ENCODE results near the gene OR11G2. TPM values are rescaled to one million over a fixed set of nuclear protein-coding genes. Genes with fewer than 3 reads are reported as not detected.
"Not testable (repeated sequence)": the region's sequence is repeated elsewhere in the genome, so short reads cannot be mapped to it uniquely, and the experiment has no call there.

Gene OR11G2
- total and polyA plus RNA-seq, 8 donors, result not detected

DNA sequence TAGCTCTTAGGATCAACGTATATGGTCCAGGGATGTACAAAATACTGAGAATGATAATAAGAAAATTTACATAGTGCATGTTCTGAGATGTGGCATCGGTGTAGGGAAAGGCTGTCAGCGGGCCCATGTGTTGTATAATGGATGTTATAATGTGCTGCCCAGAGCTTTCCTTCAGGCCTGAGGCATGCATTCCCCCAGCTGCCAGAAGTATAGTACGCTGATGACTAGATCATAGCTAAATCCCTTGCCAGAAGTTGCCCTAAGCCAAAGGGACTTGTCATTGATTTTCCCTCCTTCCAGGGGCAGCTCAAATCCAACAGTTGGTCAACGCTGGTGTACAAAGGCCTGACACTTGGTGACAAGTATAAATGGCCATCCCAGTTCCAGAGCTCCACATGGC is 6.5 kb upstream of the OR11G2 start:
- Histone ChIP-seq H3K27me3 (no peaks in the 10 kb centered on the region), H3K36me3 (no peaks in the 10 kb centered on the region), H3K9me3 (no peaks in the 10 kb centered on the region), H3K4me1 (no peaks in the 10 kb centered on the region), H3K4me3 (no peak overlapping the region), H3K27ac (no peak overlapping the region)
- TF ChIP-seq, protein P1, sequence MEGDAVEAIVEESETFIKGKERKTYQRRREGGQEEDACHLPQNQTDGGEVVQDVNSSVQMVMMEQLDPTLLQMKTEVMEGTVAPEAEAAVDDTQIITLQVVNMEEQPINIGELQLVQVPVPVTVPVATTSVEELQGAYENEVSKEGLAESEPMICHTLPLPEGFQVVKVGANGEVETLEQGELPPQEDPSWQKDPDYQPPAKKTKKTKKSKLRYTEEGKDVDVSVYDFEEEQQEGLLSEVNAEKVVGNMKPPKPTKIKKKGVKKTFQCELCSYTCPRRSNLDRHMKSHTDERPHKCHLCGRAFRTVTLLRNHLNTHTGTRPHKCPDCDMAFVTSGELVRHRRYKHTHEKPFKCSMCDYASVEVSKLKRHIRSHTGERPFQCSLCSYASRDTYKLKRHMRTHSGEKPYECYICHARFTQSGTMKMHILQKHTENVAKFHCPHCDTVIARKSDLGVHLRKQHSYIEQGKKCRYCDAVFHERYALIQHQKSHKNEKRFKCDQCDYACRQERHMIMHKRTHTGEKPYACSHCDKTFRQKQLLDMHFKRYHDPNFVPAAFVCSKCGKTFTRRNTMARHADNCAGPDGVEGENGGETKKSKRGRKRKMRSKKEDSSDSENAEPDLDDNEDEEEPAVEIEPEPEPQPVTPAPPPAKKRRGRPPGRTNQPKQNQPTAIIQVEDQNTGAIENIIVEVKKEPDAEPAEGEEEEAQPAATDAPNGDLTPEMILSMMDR (IDR thresholded peaks at IDR 0.05), result no peak
- 60 to 64% methylated on average over 5 of the region's 5 CpGs for WGBS, 2 donors
- ATAC-seq (no peak), FAIRE-seq (no peak), DNase-seq (no peak)
- intact Hi-C loops (cut with DNase I), result no loop called here

DNA sequence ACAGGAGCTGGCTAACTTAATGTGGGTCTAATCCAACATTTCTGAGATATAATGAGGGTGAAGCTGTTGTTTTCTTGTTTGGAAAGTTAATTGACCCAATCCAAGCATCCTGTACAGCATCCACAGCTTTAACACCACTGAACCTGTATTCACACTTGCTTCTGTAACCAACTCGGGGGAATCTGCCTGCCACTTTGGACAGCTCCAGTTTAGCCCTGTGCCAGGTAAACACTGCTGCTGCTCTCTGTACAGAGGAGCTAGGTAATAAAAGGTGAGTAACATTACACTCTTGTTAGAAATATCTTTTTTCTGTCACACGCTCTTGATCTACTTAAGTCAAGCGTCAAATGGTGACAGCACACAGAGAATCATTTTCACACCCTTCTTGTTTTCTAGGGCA is 700 bp downstream of the OR11G2 start:
- H3K27me3 ChIP-seq, result no peaks in the 10 kb centered on the region
- H3K9me3 ChIP-seq, result no peaks in the 10 kb centered on the region
- DNase-seq (no peak), FAIRE-seq (no peak), ATAC-seq (no peak)
- intact Hi-C loops (cut with DNase I), result no loop called here
- no peak overlapping the region for H3K4me3 ChIP-seq
- no peaks in the 10 kb centered on the region for H3K36me3 ChIP-seq
- TF ChIP-seq, protein P1 (IDR thresholded peaks at IDR 0.05), result no peak
- 53 to 59% methylated on average over 3 of the region's 3 CpGs for WGBS, 2 donors
- H3K4me1 ChIP-seq, result no peaks in the 10 kb centered on the region
- no peak overlapping the region for H3K27ac ChIP-seq

GRCh38 chr14:20194101-20194500 is 3.4 kb downstream of the OR11G2 start:
- intact Hi-C loops (cut with DNase I), result no loop called here
- no peaks in the 10 kb centered on the region for H3K36me3 ChIP-seq
- TF ChIP-seq, protein P1 (IDR thresholded peaks at IDR 0.05), result no peak
- FAIRE-seq, result no peak
- H3K4me1 ChIP-seq, result no peaks in the 10 kb centered on the region
- H3K4me3 ChIP-seq, result no peak overlapping the region
- no peaks in the 10 kb centered on the region for H3K9me3 ChIP-seq
- no peaks in the 10 kb centered on the region for H3K27me3 ChIP-seq
- H3K27ac ChIP-seq, result no peak overlapping the region
- no peak for DNase-seq
- ATAC-seq, result no peak

- H3K36me3 ChIP-seq; FAIRE-seq; H3K4me1 ChIP-seq; DNase-seq; intact Hi-C loops (cut with DNase I); H3K27ac ChIP-seq; H3K27me3 ChIP-seq; H3K4me3 ChIP-seq; ATAC-seq; H3K9me3 ChIP-seq: not testable (repeated sequence)
- WGBS, 2 donors, result 57 to 73% methylated on average over 6 of the region's 6 CpGs
Measured at GRCh38 chr14:20195170-20195569, 4.5 kb downstream of the OR11G2 start.

GRCh38 chr14:20195911-20196310 is 5.2 kb downstream of the OR11G2 start:
- WGBS, 2 donors, result 17 to 26% methylated on average over 2 of the region's 2 CpGs
- Histone ChIP-seq H3K4me3 (no peak overlapping the region), H3K27ac (no peak overlapping the region), H3K36me3 (no peaks in the 10 kb centered on the region), H3K27me3 (no peaks in the 10 kb centered on the region), H3K9me3 (no peaks in the 10 kb centered on the region), H3K4me1 (no peaks in the 10 kb centered on the region)
- intact Hi-C loops (cut with DNase I), result no loop called here
- no peak for DNase-seq
- TF ChIP-seq, protein P1 (IDR thresholded peaks at IDR 0.05), result no peak
- peak in 1 of 4 donors; percentile 58 for ATAC-seq
- no peak for FAIRE-seq

DNA sequence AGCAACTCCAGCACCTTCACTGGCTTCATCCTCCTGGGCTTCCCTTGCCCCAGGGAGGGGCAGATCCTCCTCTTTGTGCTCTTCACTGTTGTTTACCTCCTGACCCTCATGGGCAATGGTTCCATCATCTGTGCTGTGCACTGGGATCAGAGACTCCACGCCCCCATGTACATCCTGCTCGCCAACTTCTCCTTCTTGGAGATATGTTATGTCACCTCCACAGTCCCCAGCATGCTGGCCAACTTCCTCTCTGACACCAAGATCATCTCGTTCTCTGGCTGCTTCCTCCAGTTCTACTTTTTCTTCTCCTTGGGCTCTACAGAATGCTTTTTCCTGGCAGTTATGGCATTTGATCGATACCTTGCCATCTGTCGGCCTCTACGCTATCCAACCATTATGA is 6.8 kb downstream of the OR11G2 start:
- TF ChIP-seq, protein P1 (IDR thresholded peaks at IDR 0.05), result no peak
- FAIRE-seq (no peak), DNase-seq (no peak), ATAC-seq (no peak)
- Histone ChIP-seq H3K27ac (no peak overlapping the region), H3K36me3 (no peaks in the 10 kb centered on the region), H3K4me3 (no peak overlapping the region), H3K9me3 (no peaks in the 10 kb centered on the region), H3K27me3 (no peaks in the 10 kb centered on the region), H3K4me1 (no peaks in the 10 kb centered on the region)
- WGBS, 2 donors, result 64 to 74% methylated on average over 6 of the region's 6 CpGs
- intact Hi-C loops (cut with DNase I), result no loop called here

Measured in pancreas (tissue), 10 donors.